Left renal pelvis (tissue), 4 donors: Measurements from ENCODE around the gene HRG. TPM values are rescaled to one million over a fixed set of nuclear protein-coding genes. Genes with fewer than 3 reads are reported as not detected.
A peak's percentile ranks its signal among the peaks of the same experiment; 100 is the strongest.
"Not testable (repeated sequence)": the region's sequence is repeated elsewhere in the genome, so short reads cannot be mapped to it uniquely, and the experiment has no call there.

Experiments used
- DNase-seq, 4 donors: peaks; one replicate each; pipeline ENCODE4 v3.0.0-alpha.2; 2013; ENCODE audit warnings: low read depth in 4 of 4, low spot score in 3 of 4
- polyA plus RNA-seq, 4 donors: library from polyadenylated mRNA; unstranded; fragments of 120-200 nt; gene quantifications; one replicate each; pipeline ENCODE4 v1.2.1, GENCODE V29; 2013; ENCODE audit not compliant: insufficient read length in 4 of 4

HRG gene, protein sequence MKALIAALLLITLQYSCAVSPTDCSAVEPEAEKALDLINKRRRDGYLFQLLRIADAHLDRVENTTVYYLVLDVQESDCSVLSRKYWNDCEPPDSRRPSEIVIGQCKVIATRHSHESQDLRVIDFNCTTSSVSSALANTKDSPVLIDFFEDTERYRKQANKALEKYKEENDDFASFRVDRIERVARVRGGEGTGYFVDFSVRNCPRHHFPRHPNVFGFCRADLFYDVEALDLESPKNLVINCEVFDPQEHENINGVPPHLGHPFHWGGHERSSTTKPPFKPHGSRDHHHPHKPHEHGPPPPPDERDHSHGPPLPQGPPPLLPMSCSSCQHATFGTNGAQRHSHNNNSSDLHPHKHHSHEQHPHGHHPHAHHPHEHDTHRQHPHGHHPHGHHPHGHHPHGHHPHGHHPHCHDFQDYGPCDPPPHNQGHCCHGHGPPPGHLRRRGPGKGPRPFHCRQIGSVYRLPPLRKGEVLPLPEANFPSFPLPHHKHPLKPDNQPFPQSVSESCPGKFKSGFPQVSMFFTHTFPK
- polyA plus RNA-seq, result 1 to 10 TPM in 3 of 4 donors, under 1 TPM in 1; 0.89 to 2.5 (median 1.7) TPM

DNA sequence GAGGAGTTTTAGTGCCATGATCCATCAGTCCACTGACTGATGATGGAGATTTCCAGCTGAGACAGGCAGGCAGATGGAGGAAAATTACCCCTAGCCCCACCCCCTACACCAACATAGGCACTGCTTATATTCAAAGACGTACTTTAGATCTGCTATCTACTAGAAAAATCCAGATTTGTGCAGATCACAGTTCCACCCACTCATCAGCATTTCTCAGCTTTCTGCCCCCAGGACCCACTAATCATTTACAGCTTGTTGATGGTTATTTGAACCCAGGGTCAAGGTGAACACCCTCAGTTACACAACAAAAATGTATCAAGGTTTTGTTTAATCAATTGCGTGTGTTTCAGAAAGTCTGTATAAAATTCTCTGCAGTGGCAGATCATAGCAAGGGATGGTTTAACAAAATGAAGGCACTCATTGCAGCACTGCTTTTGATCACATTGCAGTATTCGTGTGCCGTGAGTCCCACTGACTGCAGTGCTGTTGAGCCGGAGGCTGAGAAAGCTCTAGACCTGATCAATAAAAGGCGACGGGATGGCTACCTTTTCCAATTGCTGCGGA is at the start of gene HRG:
HRG (plus strand) TSS at position 390 of the 564 bp plus-strand sequence; CDS start at position 408, 18 bp downstream.
- DNase-seq, result peak in 1 of 4 donors; percentile 24

DNA sequence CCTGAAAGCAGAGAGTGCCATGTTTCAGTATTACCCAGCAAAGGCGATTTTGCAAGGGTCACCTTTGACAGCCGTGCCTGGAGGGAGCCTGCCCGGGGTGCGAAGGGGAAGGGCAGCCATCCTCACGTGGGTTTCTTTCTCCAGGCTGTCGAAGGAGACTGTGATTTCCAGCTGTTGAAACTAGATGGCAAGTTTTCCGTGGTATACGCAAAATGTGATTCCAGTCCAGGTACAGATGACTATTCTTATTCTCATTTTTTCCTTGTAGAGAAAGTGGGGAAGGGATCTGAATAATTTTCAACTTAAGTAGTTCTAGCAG is 49.6 kb upstream of the HRG start:
- no peak for DNase-seq

DNA sequence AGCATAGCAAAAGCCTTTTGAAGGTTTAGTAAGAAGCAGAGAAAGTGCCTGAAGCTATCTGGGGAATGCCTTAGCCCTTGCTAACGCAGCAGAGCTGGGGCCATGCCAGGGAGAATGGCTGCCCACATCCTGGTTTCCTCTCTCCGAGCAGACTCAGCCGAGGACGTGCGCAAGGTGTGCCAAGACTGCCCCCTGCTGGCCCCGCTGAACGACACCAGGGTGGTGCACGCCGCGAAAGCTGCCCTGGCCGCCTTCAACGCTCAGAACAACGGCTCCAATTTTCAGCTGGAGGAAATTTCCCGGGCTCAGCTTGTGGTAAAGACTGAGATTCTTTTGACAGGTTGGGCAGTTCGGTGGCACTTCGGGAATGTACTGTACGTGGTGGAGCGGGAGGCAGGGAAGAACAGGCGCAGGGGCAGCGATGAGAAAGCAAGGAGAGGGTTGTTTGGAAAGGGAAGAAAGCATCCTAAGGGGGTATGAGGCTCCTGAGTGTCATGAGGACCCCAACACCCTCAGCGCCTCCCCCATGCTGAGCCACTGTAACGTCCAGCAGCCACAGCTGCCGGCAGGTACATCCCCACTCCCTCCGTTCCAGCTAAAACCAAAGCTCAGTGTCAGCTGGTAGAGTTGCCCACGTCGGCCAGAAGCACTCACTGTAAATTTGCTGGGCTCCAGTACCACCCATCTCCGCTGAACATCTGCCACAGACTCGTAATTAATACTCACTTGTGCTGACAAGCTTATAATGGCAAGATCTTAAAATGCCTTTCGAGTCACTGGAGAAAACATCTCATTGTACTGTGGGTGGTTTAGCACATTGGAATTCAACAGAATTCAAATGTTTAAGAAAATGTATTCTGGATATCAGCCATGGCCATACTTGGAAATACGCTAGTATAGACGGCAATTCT is 48.5 kb upstream of the HRG start:
- peak; percentile 32 to 52 (median 43) for DNase-seq

DNA sequence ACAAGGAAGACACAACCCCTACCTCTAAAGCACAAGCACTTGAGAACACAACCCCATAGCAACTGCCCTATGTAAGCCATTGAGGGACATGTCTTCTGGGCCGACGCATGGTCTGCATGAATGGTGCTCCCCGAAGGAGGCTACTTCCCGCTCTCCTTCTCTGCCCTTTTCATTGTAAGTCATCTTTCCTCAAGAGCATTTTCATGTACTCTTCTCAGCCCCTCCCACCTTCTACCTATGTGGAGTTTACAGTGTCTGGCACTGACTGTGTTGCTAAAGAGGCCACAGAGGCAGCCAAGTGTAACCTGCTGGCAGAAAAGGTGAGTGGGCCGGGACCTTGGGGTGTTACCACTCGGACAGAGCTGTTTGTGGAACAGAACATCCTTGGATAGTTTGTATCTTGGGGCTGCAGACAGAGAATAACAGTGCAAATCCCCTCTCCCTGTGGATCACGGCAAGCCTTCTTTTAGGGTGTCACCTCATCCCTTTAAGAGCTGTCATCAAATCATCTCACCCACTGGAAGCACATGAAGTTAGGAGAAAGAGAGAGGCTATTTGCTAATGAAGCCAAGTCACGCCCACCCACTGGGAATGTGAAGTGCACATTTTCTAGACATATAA is 47.4 kb upstream of the HRG start:
- DNase-seq, result no peak

GRCh38 chr3:186619787-186620212 is 46.0 kb upstream of the HRG start:
- no peak for DNase-seq

- no peak for DNase-seq
These were observed 45.4 kb upstream of the HRG start for GRCh38 chr3:186620213-186621092.

- DNase-seq, result no peak
These were observed 43.7 kb upstream of the HRG start for GRCh38 chr3:186621894-186622650.

- DNase-seq, result no peak
These were observed 43.0 kb upstream of the HRG start for GRCh38 chr3:186622651-186623310.

GRCh38 chr3:186624598-186624997 is 41.2 kb upstream of the HRG start:
- no peak for DNase-seq

GRCh38 chr3:186625600-186626042 is 40.2 kb upstream of the HRG start:
- no peak for DNase-seq

GRCh38 chr3:186626254-186626847 is 39.5 kb upstream of the HRG start:
- no peak for DNase-seq

- no peak for DNase-seq
These were observed 37.9 kb upstream of the HRG start for GRCh38 chr3:186627852-186628414.

DNA sequence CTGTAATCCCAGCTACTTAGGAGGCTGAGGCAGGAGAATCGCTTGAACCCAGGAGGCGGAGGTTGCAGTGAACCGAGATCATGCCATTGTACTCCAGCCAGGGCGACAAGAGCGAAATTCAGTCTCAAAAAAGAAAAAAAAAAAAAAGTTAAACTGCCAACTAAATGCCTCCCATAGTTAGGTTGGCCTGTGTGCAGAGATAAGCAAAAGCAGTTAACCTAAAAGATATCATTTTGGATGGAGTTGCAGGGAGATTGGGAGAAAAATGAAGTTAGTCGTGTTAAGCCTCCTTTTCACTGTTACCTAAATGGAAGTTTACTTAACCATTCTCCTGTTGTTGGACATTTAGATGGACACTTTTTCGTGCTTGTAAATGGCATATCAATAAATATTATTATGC is 37.1 kb upstream of the HRG start:
- DNase-seq, result no peak

- DNase-seq, result no peak
These were observed 34.7 kb upstream of the HRG start for GRCh38 chr3:186630950-186631641.

DNA sequence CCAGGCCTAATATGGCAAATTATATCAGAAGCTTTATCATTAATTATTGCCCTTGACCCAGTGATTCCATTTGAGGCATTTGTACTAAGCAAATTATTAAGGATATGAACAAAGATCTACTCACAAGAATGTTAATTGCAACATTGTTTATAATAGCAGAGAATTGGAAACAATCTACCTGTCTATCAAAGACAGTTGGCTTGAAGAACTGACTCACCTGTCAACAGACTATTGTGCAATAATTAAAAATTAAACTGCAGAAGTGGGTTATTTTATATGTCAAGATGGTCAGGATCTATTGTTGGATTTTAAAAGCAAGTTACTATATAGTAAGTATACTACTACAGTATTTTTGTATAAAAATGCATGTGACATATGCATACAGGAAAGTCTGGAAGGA is 32.3 kb upstream of the HRG start:
- no peak for DNase-seq

- not testable (repeated sequence) for DNase-seq
These were observed 31.6 kb upstream of the HRG start for GRCh38 chr3:186634207-186634606.

GRCh38 chr3:186635532-186635931 is 30.3 kb upstream of the HRG start:
- no peak for DNase-seq
